ENCODE measurements around the gene G2E3.

GRCh38 chr14:30655124-30655523 is 96.2 kb downstream of the G2E3 start:
- no peak for TF ChIP-seq EZH2phosphoT487 (IDR thresholded peaks at IDR 0.05; ENCODE audit: borderline replicate concordance, low read length)
- TF ChIP-seq CTCF (conservative IDR thresholded peaks at IDR 0.05; ENCODE audit: low read depth, low read length) = no peak
